ENCODE data around the gene SASH1. TPM values are rescaled to one million over a fixed set of nuclear protein-coding genes. Genes with fewer than 3 reads are reported as not detected.

Gene SASH1
- total and polyA plus RNA-seq, 5 donors, result 14.1 to 33.2 (median 29.0) TPM

GRCh38 chr6:148309301-148309700, 33.3 kb upstream of the SASH1 start:
- Histone ChIP-seq H3K4me1 (ENCODE audit: control insufficient read depth, insufficient read depth, low read length) (no peaks in the 10 kb centered on the region), H3K9me3 (ENCODE audit: control insufficient read depth, low read length) (no peaks in the 10 kb centered on the region), H3K4me3 (ENCODE audit: low read length) (no peak overlapping the region), H3K27me3 (ENCODE audit: control insufficient read depth, insufficient read depth) (no peaks in the 10 kb centered on the region), H3K27ac (ENCODE audit: low read length) (no peak overlapping the region)
- DNase-seq (no peak), ATAC-seq (peak in 1 of 2 donors; percentile 77)
- intact Hi-C loops (cut with DNase I), result no loop called here

- Histone ChIP-seq H3K27me3 (ENCODE audit: control insufficient read depth, insufficient read depth) (no peaks in the 10 kb centered on the region), H3K9me3 (ENCODE audit: control insufficient read depth, low read length) (no peaks in the 10 kb centered on the region), H3K27ac (ENCODE audit: low read length) (no peak overlapping the region), H3K4me3 (ENCODE audit: low read length) (no peak overlapping the region), H3K4me1 (ENCODE audit: control insufficient read depth, insufficient read depth, low read length) (no peaks in the 10 kb centered on the region)
- WGBS, result 68% methylated on average over 3 of the region's 3 CpGs
- ATAC-seq (no peak), DNase-seq (no peak)
- intact Hi-C loops (cut with DNase I), result no loop called here
Observed at GRCh38 chr6:148311966-148312669, 30.5 kb upstream of the SASH1 start.

- WGBS, result 81% methylated on average over 8 of the region's 8 CpGs
- H3K4me3 ChIP-seq (ENCODE audit: low read length), result no peak overlapping the region
- no peak overlapping the region for H3K27ac ChIP-seq (ENCODE audit: low read length)
- DNase-seq (no peak), ATAC-seq (no peak)
- intact Hi-C loops (cut with DNase I), result no loop called here
- H3K4me1 ChIP-seq (ENCODE audit: control insufficient read depth, insufficient read depth, low read length), result no peaks in the 10 kb centered on the region
- H3K9me3 ChIP-seq (ENCODE audit: control insufficient read depth, low read length), result no peaks in the 10 kb centered on the region
- H3K27me3 ChIP-seq (ENCODE audit: control insufficient read depth, insufficient read depth), result no peaks in the 10 kb centered on the region
Observed at GRCh38 chr6:148313488-148313887, 29.1 kb upstream of the SASH1 start.

GRCh38 chr6:148316308-148316707, 26.3 kb upstream of the SASH1 start:
- no peaks in the 10 kb centered on the region for H3K9me3 ChIP-seq (ENCODE audit: control insufficient read depth, low read length)
- no peak overlapping the region for H3K27ac ChIP-seq (ENCODE audit: low read length)
- intact Hi-C loops (cut with DNase I), result no loop called here
- no peak overlapping the region for H3K4me3 ChIP-seq (ENCODE audit: low read length)
- no peaks in the 10 kb centered on the region for H3K4me1 ChIP-seq (ENCODE audit: control insufficient read depth, insufficient read depth, low read length)
- WGBS, result 43% methylated on average over 5 of the region's 5 CpGs
- DNase-seq (no peak), ATAC-seq (peak; percentile 50 to 59)
- no peaks in the 10 kb centered on the region for H3K27me3 ChIP-seq (ENCODE audit: control insufficient read depth, insufficient read depth)

- DNase-seq (no peak), ATAC-seq (no peak)
- H3K9me3 ChIP-seq (ENCODE audit: control insufficient read depth, low read length), result no peaks in the 10 kb centered on the region
- H3K27ac ChIP-seq (ENCODE audit: low read length), result no peak overlapping the region
- no peaks in the 10 kb centered on the region for H3K4me1 ChIP-seq (ENCODE audit: control insufficient read depth, insufficient read depth, low read length)
- intact Hi-C loops (cut with DNase I), result no loop called here
- H3K4me3 ChIP-seq (ENCODE audit: low read length), result no peak overlapping the region
- 96% methylated on average over 1 of the region's 1 CpG for WGBS
- H3K27me3 ChIP-seq (ENCODE audit: control insufficient read depth, insufficient read depth), result no peaks in the 10 kb centered on the region
Observed at GRCh38 chr6:148317051-148317450, 25.6 kb upstream of the SASH1 start.

- H3K27me3 ChIP-seq (ENCODE audit: control insufficient read depth, insufficient read depth), result no peaks in the 10 kb centered on the region
- H3K4me1 ChIP-seq (ENCODE audit: control insufficient read depth, insufficient read depth, low read length), result no peaks in the 10 kb centered on the region
- no peak overlapping the region for H3K4me3 ChIP-seq (ENCODE audit: low read length)
- H3K9me3 ChIP-seq (ENCODE audit: control insufficient read depth, low read length), result no peaks in the 10 kb centered on the region
- intact Hi-C loops (cut with DNase I), result no loop called here
- ATAC-seq (no peak), DNase-seq (no peak)
- no peak overlapping the region for H3K27ac ChIP-seq (ENCODE audit: low read length)
- WGBS, result 94% methylated on average over 2 of the region's 2 CpGs
Observed at GRCh38 chr6:148317739-148318138, 24.9 kb upstream of the SASH1 start.

- no peaks in the 10 kb centered on the region for H3K27me3 ChIP-seq (ENCODE audit: control insufficient read depth, insufficient read depth)
- no peak overlapping the region for H3K27ac ChIP-seq (ENCODE audit: low read length)
- DNase-seq (no peak), ATAC-seq (no peak)
- intact Hi-C loops (cut with DNase I), result no loop called here
- no peak overlapping the region for H3K4me3 ChIP-seq (ENCODE audit: low read length)
- no peaks in the 10 kb centered on the region for H3K9me3 ChIP-seq (ENCODE audit: control insufficient read depth, low read length)
- H3K4me1 ChIP-seq (ENCODE audit: control insufficient read depth, insufficient read depth, low read length), result no peaks in the 10 kb centered on the region
- 96% methylated on average over 3 of the region's 3 CpGs for WGBS
Observed at GRCh38 chr6:148322704-148323103, 19.9 kb upstream of the SASH1 start.

GRCh38 chr6:148323344-148323743, 19.3 kb upstream of the SASH1 start:
- Histone ChIP-seq H3K4me1 (ENCODE audit: control insufficient read depth, insufficient read depth, low read length) (no peaks in the 10 kb centered on the region), H3K4me3 (ENCODE audit: low read length) (no peak overlapping the region), H3K9me3 (ENCODE audit: control insufficient read depth, low read length) (no peaks in the 10 kb centered on the region), H3K27ac (ENCODE audit: low read length) (no peak overlapping the region), H3K27me3 (ENCODE audit: control insufficient read depth, insufficient read depth) (no peaks in the 10 kb centered on the region)
- DNase-seq (no peak), ATAC-seq (no peak)
- intact Hi-C loops (cut with DNase I), result no loop called here
- WGBS, result 74% methylated on average over 2 of the region's 2 CpGs

- Histone ChIP-seq H3K9me3 (ENCODE audit: control insufficient read depth, low read length) (no peaks in the 10 kb centered on the region), H3K27ac (ENCODE audit: low read length) (no peak overlapping the region), H3K4me1 (ENCODE audit: control insufficient read depth, insufficient read depth, low read length) (no peaks in the 10 kb centered on the region), H3K4me3 (ENCODE audit: low read length) (no peak overlapping the region), H3K27me3 (ENCODE audit: control insufficient read depth, insufficient read depth) (no peaks in the 10 kb centered on the region)
- intact Hi-C loops (cut with DNase I), result no loop called here
- no peak for DNase-seq
- WGBS, result 58% methylated on average over 4 of the region's 4 CpGs
- ATAC-seq, result peak in 1 of 2 donors; percentile 47
Observed at GRCh38 chr6:148324297-148324985, 18.2 kb upstream of the SASH1 start.

GRCh38 chr6:148325316-148326068, 17.1 kb upstream of the SASH1 start:
- WGBS, result 96% methylated on average over 11 of the region's 11 CpGs
- intact Hi-C loops (cut with DNase I), result no loop called here
- ATAC-seq, result no peak

GRCh38 chr6:148328876-148329555, 13.6 kb upstream of the SASH1 start:
- Histone ChIP-seq H3K27me3 (ENCODE audit: control insufficient read depth, insufficient read depth) (no peaks in the 10 kb centered on the region), H3K9me3 (ENCODE audit: control insufficient read depth, low read length) (no peaks in the 10 kb centered on the region), H3K27ac (ENCODE audit: low read length) (no peak overlapping the region), H3K4me1 (ENCODE audit: control insufficient read depth, insufficient read depth, low read length) (no peaks in the 10 kb centered on the region), H3K4me3 (ENCODE audit: low read length) (no peak overlapping the region)
- DNase-seq (no peak), ATAC-seq (peak in 1 of 2 donors; percentile 18)
- intact Hi-C loops (cut with DNase I), result no loop called here

More at GRCh38 chr6:148325316-148326068, 17.1 kb upstream of the SASH1 start:
- no peak for DNase-seq
- Histone ChIP-seq H3K4me3 (ENCODE audit: low read length) (no peak overlapping the region), H3K4me1 (ENCODE audit: control insufficient read depth, insufficient read depth, low read length) (no peaks in the 10 kb centered on the region), H3K27me3 (ENCODE audit: control insufficient read depth, insufficient read depth) (no peaks in the 10 kb centered on the region), H3K9me3 (ENCODE audit: control insufficient read depth, low read length) (no peaks in the 10 kb centered on the region), H3K27ac (ENCODE audit: low read length) (no peak overlapping the region)
